Activated CD8-positive, alpha-beta memory T cell treated with anti-CD3 and anti-CD28 coated beads, Interleukin-2, amount 50 U/mL, for 24 hours (primary cell): ENCODE results near the gene RPLP2.

Source experiments
- DNase-seq: peaks from one replicate; pipeline ENCODE4 v3.0.0-alpha.2; 2020; ENCODE audit errors: extremely low read depth

RPLP2 gene

GRCh38 chr11:836700-837099 lies 26.9 kb downstream of the RPLP2 start:
- no peak for DNase-seq

GRCh38 chr11:837189-837989 lies 27.6 kb downstream of the RPLP2 start:
- no peak for DNase-seq

DNA sequence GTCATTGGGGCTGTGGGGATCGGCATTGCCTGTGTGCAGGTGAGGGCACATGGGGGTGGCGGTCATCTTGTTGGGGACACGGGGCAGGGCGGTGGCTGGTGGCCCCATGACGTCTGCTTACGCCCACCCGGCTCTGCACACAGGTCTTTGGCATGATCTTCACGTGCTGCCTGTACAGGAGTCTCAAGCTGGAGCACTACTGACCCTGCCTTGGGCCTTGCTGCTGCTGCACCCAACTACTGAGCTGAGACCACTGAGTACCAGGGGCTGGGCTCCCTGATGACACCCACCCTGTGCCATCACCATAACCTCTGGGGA lies 28.2 kb downstream of the RPLP2 start:
- no peak for DNase-seq

- no peak for DNase-seq
These were observed 28.9 kb downstream of the RPLP2 start for GRCh38 chr11:838441-839279.

DNA sequence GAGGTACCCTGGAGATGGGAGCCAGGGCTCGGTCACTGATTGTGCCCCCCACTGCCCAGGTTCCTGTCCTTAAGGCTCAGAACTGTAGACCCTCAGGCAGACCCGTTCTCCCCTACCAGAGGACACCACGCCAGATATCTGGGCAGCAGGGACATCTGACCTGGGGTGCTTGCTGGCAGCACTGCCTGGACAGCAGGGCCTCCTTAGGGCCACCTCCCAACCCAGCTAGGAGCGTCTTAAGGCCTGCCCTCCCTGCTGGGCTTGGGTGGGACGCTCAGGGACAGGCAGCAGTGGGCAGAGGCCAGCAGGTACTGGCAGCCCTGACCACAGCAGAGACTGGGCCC lies 29.5 kb downstream of the RPLP2 start:
- no peak for DNase-seq

GRCh38 chr11:839875-840617 lies 30.3 kb downstream of the RPLP2 start:
- no peak for DNase-seq

GRCh38 chr11:841981-842369 lies 32.2 kb downstream of the RPLP2 start:
- no peak for DNase-seq

GRCh38 chr11:842370-843002 lies 32.7 kb downstream of the RPLP2 start, which contains the start of the genes POLR2L and TSPAN4:
POLR2L (minus strand) TSS chr11:842529; CDS start chr11:842508, 21 bp downstream.
TSPAN4 (plus strand) TSS chr11:842852; CDS start chr11:850305, 7,453 bp downstream.
- DNase-seq, result peak; percentile 64

DNA sequence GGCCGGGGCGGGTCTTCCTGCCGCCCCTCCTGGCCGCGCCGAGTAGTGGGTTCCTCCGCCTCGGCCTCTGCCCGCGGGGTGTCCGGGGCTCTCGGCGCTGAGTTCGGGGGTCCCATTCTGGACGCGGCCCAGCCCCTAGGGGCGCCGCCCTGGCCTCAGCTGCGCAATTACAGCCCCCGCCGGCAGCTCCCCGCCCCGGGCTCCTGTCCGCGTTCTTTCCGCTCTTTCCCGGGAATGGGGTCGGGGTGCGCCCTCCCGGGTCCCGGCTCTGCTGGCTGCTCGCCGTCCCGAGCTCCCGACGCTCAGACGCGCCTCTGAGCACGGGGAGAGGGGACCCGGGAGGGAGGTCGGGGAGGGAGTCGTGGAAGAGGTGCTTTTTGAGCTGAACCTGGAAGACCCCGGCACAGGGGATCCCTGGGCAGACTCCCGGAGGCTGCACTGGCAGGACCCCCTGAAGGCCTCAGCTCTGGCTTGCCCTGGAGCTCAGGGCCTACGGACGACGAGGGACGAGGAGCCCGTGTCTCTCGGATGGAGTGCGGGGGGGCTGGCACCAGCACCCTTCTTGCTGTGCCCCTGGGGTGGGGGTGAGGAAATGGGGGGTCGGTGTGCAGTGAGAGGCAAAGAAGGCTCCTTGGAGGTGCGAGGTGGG lies 33.4 kb downstream of the RPLP2 start:
- DNase-seq, result no peak

DNA sequence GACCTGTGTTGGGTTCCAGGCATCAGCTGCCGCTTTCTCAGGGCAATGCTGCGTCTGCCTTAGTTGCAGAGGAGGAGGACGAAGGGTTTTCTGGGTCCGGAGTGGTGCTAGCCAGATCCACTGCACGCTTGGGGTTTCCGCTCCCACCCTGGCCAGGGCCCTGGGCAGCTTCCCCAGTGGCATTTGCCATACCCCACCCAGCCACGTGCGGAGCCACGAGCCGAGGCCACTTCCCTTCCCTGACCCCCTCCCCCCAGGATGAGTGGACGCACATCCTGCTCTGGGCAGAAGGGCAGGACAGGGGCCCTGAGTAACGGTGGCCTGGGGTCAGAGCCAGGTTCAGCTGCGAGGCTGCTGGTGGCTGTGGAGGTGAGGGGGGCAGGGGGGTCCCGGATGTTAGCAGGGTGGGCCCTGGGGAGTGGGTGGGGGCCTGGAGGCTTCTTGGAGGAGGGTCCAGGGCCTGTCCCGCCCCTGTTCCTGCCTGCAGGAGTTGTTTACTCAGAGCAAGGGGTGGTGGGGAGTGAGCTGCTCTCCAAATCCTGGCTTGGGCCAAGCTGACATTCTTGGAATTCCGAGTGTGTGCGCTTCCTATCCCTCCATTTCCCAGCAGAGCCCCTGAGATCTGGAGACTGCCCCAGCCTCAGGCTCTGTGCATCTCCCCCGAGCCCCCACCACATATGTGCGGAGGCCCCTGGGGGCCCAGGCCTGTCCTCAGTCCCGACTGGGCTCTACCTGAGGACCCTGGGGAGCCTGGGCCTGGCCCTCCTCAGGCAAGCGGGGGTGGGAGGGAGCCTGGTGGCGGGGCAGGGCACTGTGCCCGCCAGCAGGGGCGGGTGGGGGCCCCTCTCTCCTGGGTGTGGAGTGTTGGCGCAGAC lies 34.3 kb downstream of the RPLP2 start:
- no peak for DNase-seq

DNA sequence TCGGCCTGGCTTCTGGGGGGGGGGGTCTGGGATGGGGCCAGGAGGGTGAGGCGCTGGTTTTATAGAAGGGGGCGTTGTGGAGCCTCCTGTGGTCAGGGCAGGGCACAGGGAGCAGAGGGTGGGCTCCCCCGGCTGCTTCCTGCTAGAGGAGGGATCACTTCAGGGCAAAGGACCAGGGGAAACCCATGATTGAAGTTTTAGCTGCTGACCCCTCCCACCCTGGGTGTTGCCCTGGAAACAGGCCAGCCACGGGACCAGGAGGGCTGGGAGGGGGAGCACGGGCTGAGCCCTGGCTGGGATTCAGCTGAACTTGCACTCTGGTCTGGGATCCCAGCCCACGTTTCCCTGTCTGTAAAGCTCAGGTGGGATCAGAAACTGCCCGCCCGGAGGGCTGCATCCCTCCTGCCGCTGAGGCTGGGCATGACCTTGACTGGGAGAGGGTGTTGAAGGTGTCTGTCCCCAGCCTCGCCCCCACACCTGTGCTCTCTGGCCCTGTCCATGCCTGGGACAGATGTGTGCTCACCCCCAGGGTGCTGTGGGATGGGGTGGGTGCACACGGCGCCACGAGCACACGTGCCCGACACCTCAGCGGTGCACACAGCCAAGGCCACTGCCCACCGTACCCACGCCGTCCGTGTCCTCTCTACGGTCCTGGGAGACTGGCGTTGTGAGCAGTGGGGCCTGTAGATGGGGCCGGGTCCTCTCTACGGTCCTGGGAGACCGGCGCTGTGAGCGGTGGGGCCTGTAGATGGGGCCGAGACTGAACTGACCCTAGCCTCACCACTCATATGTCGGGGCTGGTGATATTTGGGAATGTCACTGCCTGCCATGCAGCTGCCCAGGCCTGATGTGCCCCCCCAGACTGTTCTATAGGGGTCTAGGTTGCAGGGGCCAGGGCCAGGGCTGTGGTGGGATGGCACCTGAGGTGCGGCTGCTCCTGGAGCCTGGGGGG lies 35.2 kb downstream of the RPLP2 start:
- DNase-seq, result no peak

DNA sequence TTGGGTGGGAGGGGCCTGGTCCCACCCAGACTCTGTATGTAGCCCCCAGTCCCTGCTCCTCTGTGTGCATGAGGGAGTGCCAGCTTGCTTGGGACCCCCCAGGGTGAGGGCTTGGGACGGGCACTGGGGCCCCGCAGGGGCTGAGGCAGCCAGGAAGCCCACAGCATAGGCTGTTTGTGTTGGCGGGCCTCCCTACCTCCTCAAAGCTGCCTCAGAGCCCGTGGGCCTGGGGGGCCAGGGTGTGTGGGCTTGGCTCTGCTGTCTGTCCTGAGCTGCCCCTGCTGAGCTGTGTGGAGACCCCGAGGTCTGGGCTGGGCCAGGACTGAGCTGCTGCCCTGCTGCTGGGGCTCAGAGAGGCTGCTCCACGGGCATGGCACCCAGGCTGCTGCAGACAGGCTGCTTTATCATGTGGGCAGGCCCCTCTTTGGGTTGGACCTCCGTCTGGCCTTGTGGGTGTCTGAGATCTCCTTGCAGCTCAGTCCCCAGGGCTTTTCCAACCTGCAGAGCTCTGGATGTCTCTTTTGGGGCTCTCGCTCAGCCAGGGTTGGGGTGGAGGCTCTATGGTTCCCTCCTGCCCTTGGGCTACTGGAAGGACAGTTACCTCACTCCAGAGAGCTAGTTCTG lies 36.2 kb downstream of the RPLP2 start:
- no peak for DNase-seq

GRCh38 chr11:846496-847098 lies 36.8 kb downstream of the RPLP2 start:
- DNase-seq, result no peak

DNA sequence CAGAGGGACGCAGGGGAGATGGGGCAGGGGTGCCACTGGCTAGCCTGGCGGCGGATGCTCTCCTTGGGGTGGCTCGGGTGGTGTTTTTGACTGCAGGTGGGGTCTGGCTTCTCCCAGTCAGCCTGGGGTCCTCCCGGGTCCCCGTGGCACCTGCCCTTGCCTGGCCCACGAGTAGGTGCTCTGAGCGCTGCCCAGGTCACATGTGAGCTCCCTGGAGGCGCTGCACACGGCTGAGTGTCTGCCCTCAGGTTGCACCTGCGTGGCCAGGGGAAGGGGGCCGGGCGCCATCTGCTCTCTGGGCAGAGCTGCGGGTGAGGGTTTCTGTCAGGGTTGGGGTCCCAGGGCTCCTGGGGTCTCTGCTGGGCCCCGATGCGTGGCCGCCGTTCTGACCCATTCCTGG lies 38.1 kb downstream of the RPLP2 start:
- no peak for DNase-seq

DNA sequence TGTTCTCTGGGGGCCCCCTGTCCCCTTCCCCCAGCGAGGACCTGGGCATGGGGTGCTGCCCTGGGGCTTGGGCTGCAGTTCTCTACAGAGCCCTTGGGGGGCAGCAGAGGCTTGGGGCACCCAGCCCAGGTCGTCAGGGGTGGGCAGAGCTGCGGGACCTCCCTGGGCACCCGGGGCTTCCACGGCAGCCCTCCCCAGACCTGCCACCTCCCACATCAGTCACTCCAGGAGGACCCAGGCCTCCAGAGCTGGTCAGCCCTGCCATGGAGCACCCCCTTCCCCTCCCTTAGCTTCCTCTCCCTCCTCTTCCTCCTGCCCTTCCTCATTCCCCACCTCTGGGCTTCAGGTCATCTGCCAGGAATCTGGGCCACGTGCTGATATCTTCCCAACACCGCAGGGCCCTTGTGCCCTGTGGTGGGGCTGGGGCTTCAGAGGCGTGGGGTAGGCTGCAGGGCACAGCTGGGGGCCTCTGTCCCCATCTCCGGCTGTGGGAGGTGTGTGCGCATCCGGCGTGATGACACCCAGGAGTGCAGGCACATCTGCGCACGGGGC lies 38.7 kb downstream of the RPLP2 start:
- DNase-seq, result no peak

DNA sequence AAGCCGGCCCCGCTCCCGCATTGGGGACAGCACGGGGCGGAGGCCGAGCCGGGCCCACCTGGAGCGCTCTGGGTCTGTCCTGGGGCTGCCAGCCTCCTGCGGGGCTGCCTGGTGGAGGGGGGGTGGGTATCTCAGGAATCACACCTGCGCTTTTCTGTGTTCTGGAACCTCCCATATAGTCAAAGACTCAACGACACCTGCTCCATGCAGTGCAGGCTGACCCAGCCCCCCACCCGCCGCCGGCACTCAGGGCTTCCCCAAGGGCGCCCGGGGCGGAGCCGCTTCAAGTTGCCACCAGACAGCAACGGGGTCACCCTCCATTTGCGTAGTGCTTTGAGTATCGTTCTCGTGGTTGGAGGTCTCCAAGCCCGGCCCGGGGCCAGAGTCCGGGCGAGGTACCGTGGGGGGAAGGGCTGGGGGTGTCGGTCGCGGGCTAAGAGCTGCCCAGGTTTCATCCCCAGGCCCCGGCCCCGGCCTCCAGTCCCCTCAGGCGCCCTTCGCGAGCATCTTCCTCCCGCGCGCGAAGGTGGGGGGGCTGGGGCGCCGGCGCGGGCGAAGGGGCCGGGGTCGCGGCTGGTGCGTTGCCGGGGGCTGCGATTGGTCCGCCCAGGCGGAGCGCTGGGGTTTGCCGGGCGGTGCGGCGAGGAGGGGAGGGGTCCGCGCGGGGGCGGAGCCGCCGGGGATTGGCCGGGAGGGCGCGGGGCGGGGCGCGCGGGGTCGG lies 39.5 kb downstream of the RPLP2 start:
- DNase-seq, result no peak
